Hepatocyte (in vitro differentiated cells): ENCODE measurements around the gene FLT1. TPM values are rescaled to one million over a fixed set of nuclear protein-coding genes. Genes with fewer than 3 reads are reported as not detected.

Source experiments
- DNase-seq: peaks from one replicate; pipeline ENCODE4 v3.0.0-alpha.2; 2016; ENCODE audit warnings: low spot score
- H2AFZ ChIP-seq: fragments of 200-600 bp; sonication (generic); 2 replicates; pipeline ENCODE4 v1.6.0; 2016; ENCODE audit warnings: antibody characterized with exemption, mild to moderate bottlenecking
- H3K27ac ChIP-seq: fragments of 200-600 bp; sonication (generic); 2 replicates; pipeline ENCODE4 v1.5.1; 2016; ENCODE audit warnings: mild to moderate bottlenecking
- H3K27me3 ChIP-seq: fragments of 200-600 bp; sonication (generic); 2 replicates; pipeline ENCODE4 v1.6.1; 2016
- H3K36me3 ChIP-seq: fragments of 200-600 bp; sonication (generic); replicated peaks from 2 replicates; pipeline ENCODE4 v1.5.1; 2016; ENCODE audit warnings: low read depth; ENCODE audit not compliant: insufficient read depth
- H3K4me1 ChIP-seq: fragments of 200-600 bp; sonication (generic); 2 replicates; pipeline ENCODE4 v1.5.1; 2016; ENCODE audit warnings: mild to moderate bottlenecking, moderate library complexity; ENCODE audit not compliant: insufficient read depth
- H3K4me2 ChIP-seq: fragments of 200-600 bp; sonication (generic); 2 replicates; pipeline ENCODE4 v1.6.0; 2016
- H3K4me3 ChIP-seq: fragments of 200-600 bp; sonication (generic); 2 replicates; pipeline ENCODE4 v1.5.1; 2016; ENCODE audit warnings: mild to moderate bottlenecking
- H3K79me2 ChIP-seq: fragments of 200-600 bp; sonication (generic); 2 replicates; pipeline ENCODE4 v1.6.0; 2017; ENCODE audit warnings: mild to moderate bottlenecking
- H3K9me2 ChIP-seq: fragments of 200-600 bp; sonication (generic); replicated peaks from 2 replicates; pipeline ENCODE4 v1.6.0; 2017; ENCODE audit warnings: mild to moderate bottlenecking; ENCODE audit not compliant: insufficient read depth
- H3K9me3 ChIP-seq: fragments of 200-600 bp; sonication (generic); 2 replicates; pipeline ENCODE4 v1.5.1; 2016; ENCODE audit warnings: low read depth, mild to moderate bottlenecking
- H4K20me1 ChIP-seq: fragments of 200-600 bp; sonication (generic); 2 replicates; pipeline ENCODE4 v1.6.0; 2016; ENCODE audit warnings: mild to moderate bottlenecking; ENCODE audit not compliant: insufficient read depth, poor library complexity, severe bottlenecking
- EZH2 ChIP-seq: fragments of 200-600 bp; sonication (generic); IDR thresholded peaks from 2 replicates; pipeline ENCODE4 v1.6.1; 2016; ENCODE audit warnings: antibody characterized with exemption, mild to moderate bottlenecking, borderline replicate concordance
- EZH2phosphoT487 ChIP-seq: fragments of 200-600 bp; sonication (generic); IDR thresholded peaks from one replicate; pipeline ENCODE4 v1.6.1; 2018; ENCODE audit warnings: antibody characterized with exemption, mild to moderate bottlenecking, low read depth, moderate library complexity; ENCODE audit not compliant: unreplicated experiment, severe bottlenecking
- WGBS: methylation state at CpG from one replicate; pipeline ENCODE4 v1.1.6; 2016; ENCODE audit warnings: low lambda C conversion rate; ENCODE audit errors: missing lambda C conversion rate; 5-methylcytosine and 5-hydroxymethylcytosine counted together
- polyA plus RNA-seq: library from polyadenylated mRNA; unstranded; fragments of >200 nt; fragmentation: Nextera tagmentation; extraction: Ambion mirVana; gene quantifications from 2 replicates; pipeline ENCODE4 v1.2.1, GENCODE V29; 2016
- total RNA-seq: library from RNA; depleted of rRNA; stranded (reverse); fragments of >200 nt; gene quantifications from 2 replicates; pipeline ENCODE4 v1.2.3, GENCODE V29; 2014
- TF ChIP-seq, protein P1 (sequence below): fragments of 200-600 bp; sonication (generic); IDR thresholded peaks from 2 replicates; pipeline ENCODE4 v1.5.1; 2016; ENCODE audit warnings: antibody characterized with exemption, mild to moderate bottlenecking; ENCODE audit not compliant: poor library complexity

Gene FLT1
- total and polyA plus RNA-seq, 2 experiments from 2014 or later, result 30.4 to 40.1 TPM

DNA sequence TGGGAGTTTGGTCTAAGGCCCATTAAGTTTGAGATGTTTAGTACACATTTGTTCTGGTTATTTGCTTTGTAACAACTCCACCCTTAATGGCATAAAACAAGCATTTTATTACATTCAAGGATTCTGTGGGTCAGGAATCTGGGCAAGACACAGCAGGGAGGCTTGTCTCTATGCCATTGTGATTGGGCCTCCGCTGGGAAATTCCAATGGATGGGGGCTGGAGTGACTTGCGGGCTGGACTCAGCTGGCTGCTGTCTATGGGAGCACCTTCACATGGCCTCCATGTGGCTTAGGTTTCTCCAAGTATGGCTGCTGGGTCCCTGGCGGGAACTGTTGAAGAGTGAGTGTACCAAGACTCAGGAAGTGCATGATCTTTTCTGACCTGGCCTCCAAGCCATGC is 197.6 kb downstream of the FLT1 start:
- no peaks in the 10 kb centered on the region for H3K79me2 ChIP-seq
- no peak overlapping the region for H3K4me3 ChIP-seq
- TF ChIP-seq EZH2 (no peak), EZH2phosphoT487 (no peak)
- TF ChIP-seq, protein P1, sequence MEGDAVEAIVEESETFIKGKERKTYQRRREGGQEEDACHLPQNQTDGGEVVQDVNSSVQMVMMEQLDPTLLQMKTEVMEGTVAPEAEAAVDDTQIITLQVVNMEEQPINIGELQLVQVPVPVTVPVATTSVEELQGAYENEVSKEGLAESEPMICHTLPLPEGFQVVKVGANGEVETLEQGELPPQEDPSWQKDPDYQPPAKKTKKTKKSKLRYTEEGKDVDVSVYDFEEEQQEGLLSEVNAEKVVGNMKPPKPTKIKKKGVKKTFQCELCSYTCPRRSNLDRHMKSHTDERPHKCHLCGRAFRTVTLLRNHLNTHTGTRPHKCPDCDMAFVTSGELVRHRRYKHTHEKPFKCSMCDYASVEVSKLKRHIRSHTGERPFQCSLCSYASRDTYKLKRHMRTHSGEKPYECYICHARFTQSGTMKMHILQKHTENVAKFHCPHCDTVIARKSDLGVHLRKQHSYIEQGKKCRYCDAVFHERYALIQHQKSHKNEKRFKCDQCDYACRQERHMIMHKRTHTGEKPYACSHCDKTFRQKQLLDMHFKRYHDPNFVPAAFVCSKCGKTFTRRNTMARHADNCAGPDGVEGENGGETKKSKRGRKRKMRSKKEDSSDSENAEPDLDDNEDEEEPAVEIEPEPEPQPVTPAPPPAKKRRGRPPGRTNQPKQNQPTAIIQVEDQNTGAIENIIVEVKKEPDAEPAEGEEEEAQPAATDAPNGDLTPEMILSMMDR, result no peak
- DNase-seq, result no peak
- H3K27me3 ChIP-seq, result no peaks in the 10 kb centered on the region
- H3K27ac ChIP-seq, result no peak overlapping the region
- H3K36me3 ChIP-seq, result no peaks in the 10 kb centered on the region
- H3K4me2 ChIP-seq, result no peak overlapping the region
- H3K9me2 ChIP-seq, result no peaks in the 10 kb centered on the region
- 78% methylated on average over 3 of the region's 3 CpGs for WGBS
- H3K9me3 ChIP-seq, result no peaks in the 10 kb centered on the region
- H4K20me1 ChIP-seq, result no peaks in the 10 kb centered on the region
- no peak overlapping the region for H2AFZ ChIP-seq
- H3K4me1 ChIP-seq, result no peaks in the 10 kb centered on the region

DNA sequence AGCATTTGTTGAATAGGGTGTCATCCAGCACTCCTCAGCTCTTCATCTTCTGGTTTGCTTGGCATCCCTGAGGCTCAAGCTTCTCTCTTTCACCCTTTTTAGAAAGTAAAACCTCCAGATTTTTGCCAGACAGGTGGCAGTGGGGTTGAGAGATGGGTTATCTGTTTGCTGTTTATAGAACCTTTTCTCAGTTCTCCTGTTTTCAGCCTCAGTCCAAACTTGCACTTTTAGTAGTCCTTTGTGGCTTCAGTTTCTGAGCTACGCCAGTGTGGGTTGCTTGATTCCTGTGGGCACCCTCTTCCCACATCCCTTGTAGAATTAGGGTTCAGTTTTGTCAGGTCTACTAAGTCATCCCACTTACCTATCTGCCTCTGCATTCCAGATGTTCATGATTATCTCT is 208.7 kb downstream of the FLT1 start:
- no peak overlapping the region for H2AFZ ChIP-seq
- no peak for DNase-seq

DNA sequence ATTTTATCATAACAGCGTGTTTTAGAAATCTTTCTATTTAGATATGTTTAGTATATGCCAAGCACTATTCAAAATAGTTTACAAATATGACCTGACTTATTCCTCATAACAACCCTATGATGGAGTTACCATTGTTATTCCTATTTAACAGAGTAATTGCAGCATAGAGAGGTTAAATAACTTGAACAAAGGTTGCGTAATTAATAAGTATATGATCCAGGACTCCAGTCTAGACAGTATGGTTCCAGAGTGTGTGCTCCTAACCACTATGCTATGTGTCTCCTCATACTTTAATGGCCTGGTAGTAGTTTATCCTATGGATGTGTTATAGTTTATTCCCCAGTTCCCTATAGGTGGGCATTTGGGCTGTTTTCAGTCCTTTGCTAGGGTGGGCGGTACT is 211.3 kb downstream of the FLT1 start:
- Histone ChIP-seq H3K9me2 (no peaks in the 10 kb centered on the region), H3K4me1 (no peaks in the 10 kb centered on the region), H3K27me3 (no peaks in the 10 kb centered on the region), H3K36me3 (no peaks in the 10 kb centered on the region), H4K20me1 (no peaks in the 10 kb centered on the region), H3K79me2 (no peaks in the 10 kb centered on the region), H3K4me2 (no peak overlapping the region), H3K27ac (no peak overlapping the region), H3K4me3 (no peak overlapping the region), H3K9me3 (no peaks in the 10 kb centered on the region), H2AFZ (no peak overlapping the region)
- DNase-seq, result no peak
- 97% methylated on average over 3 of the region's 3 CpGs for WGBS
- TF ChIP-seq EZH2 (no peak), EZH2phosphoT487 (no peak)
- TF ChIP-seq, protein P1, result no peak

More for the DNA sequence above, 208.7 kb downstream of the FLT1 start:
- TF ChIP-seq, protein P1, result no peak
- TF ChIP-seq EZH2, result no peak
- no peak for TF ChIP-seq EZH2phosphoT487
- WGBS, result 89% methylated on average over 1 of the region's 1 CpG
- Histone ChIP-seq H3K4me2 (no peak overlapping the region), H3K79me2 (no peaks in the 10 kb centered on the region), H3K27ac (no peak overlapping the region), H4K20me1 (no peaks in the 10 kb centered on the region), H3K36me3 (no peaks in the 10 kb centered on the region), H3K4me1 (no peaks in the 10 kb centered on the region), H3K9me2 (no peaks in the 10 kb centered on the region), H3K9me3 (no peaks in the 10 kb centered on the region), H3K27me3 (no peaks in the 10 kb centered on the region), H3K4me3 (no peak overlapping the region)

DNA sequence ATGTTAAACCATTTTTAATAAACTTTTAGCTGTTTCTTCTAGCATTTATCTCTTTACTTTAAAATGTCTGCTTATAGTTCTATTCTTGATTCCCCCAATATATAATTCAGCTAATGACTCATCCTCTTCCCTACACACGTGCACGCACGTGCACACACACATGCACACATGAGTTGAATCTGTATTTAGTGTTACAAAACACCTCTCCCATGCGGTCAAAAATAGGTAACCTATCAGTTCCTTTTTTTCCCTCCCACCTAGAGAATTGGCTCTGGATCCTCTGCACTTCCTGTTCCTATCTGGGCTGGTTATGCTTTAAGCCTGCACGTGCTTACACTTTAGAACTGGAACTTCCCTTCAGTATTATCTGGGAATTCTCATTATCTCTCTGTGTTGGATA is 212.5 kb downstream of the FLT1 start:
- H3K4me3 ChIP-seq, result no peak overlapping the region
- no peaks in the 10 kb centered on the region for H3K9me3 ChIP-seq
- WGBS, result 80% methylated on average over 5 of the region's 5 CpGs
- TF ChIP-seq EZH2, result no peak
- TF ChIP-seq, protein P1, result no peak
- no peak for TF ChIP-seq EZH2phosphoT487
- H3K79me2 ChIP-seq, result no peaks in the 10 kb centered on the region
- H3K9me2 ChIP-seq, result no peaks in the 10 kb centered on the region
- no peak for DNase-seq
- no peak overlapping the region for H3K4me2 ChIP-seq
- no peaks in the 10 kb centered on the region for H3K27me3 ChIP-seq
- no peaks in the 10 kb centered on the region for H3K4me1 ChIP-seq
- no peaks in the 10 kb centered on the region for H3K36me3 ChIP-seq
- H2AFZ ChIP-seq, result no peak overlapping the region
- no peaks in the 10 kb centered on the region for H4K20me1 ChIP-seq
- no peak overlapping the region for H3K27ac ChIP-seq
